Glutamatergic neuron (in vitro differentiated cells): ENCODE measurements around the gene TMEM132A. TPM values are rescaled to one million over a fixed set of nuclear protein-coding genes. Genes with fewer than 3 reads are reported as not detected.

Source experiments
- DNase-seq: peaks from one replicate; pipeline ENCODE4 v3.0.0; 2022
- H3K27ac Mint-ChIP-seq: one replicate; pipeline ENCODE4 v1.8.0; 2020; ENCODE audit warnings: mild to moderate bottlenecking, mixed read lengths, inconsistent platforms; ENCODE audit not compliant: unreplicated experiment
- H3K27me3 Mint-ChIP-seq: one replicate; pipeline ENCODE4 v1.8.0; 2020; ENCODE audit warnings: mild to moderate bottlenecking, moderate library complexity, mixed read lengths, inconsistent platforms; ENCODE audit not compliant: unreplicated experiment
- H3K36me3 Mint-ChIP-seq: one replicate; pipeline ENCODE4 v1.8.0; 2020; ENCODE audit warnings: mild to moderate bottlenecking, mixed read lengths, inconsistent platforms; ENCODE audit not compliant: unreplicated experiment
- H3K4me1 Mint-ChIP-seq: one replicate; pipeline ENCODE4 v1.8.0; 2020; ENCODE audit warnings: mild to moderate bottlenecking, low read depth, mixed read lengths, inconsistent platforms; ENCODE audit not compliant: unreplicated experiment
- H3K4me3 Mint-ChIP-seq: one replicate; pipeline ENCODE4 v1.8.0; 2020; ENCODE audit warnings: mild to moderate bottlenecking, mixed read lengths, inconsistent platforms; ENCODE audit not compliant: unreplicated experiment
- H3K9me3 Mint-ChIP-seq: one replicate; pipeline ENCODE4 v1.8.0; 2020; ENCODE audit warnings: mild to moderate bottlenecking, moderate library complexity, mixed read lengths, inconsistent platforms; ENCODE audit not compliant: unreplicated experiment
- CTCF ChIP-seq: fragments of 200-600 bp; sonication (generic); IDR thresholded peaks from one replicate; pipeline ENCODE4 v1.5.0; 2021; ENCODE audit not compliant: partially characterized antibody, unreplicated experiment
- total RNA-seq: library from RNA; stranded (reverse); fragmentation: NEBNext Ultra II Directional; extraction: Animal tissue kit (Norgen Biotek cat#: 25700); gene quantifications from one replicate; pipeline ENCODE4 v1.2.1, GENCODE V29; 2021; ENCODE audit not compliant: unreplicated experiment

Gene TMEM132A
- total RNA-seq, 1 donor from 2014 or later: 664 TPM

DNA sequence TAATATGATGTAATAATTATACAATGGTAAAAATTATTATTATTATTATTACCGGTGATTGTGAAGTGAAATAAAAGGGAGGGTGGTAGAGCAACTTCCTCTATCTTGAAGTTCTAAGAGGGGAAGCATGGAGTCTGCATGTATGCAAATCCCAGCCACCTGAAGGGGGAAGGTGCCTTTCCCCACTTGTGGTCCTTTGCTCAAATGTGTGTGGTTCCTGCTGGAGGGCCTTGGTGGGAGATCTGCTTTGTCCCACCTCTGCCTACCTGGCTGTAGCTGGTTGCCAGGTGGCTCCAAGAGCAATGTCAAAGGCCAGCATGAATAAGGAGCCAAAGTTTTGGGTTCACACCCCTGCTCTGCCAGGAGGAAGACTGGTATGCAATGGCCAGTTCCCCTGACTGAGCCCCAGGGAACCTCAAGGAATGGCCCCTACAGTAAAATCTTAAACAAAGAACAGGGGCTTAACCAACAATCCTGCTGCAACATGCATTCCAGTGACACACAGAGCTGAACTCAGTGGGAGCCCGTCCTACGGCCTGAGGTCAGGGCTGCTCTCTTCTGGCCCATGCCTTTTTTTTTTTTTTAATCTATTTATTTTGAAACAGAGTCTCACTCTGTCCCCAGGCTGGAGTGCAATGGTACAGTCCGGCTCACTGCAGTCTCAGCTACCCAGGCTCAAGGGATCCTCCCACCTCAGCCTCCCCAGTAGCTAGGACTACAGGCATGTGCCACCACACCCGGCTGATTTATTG is 8.5 kb downstream of the TMEM132A start:
- Mint-ChIP-seq H3K27ac (no peak overlapping the region), H3K9me3 (peaks cover 13% of the 10 kb centered on the region), H3K36me3 (no peaks in the 10 kb centered on the region), H3K4me1 (peaks cover 5% of the 10 kb centered on the region), H3K4me3 (no peak overlapping the region), H3K27me3 (peaks cover 7% of the 10 kb centered on the region)
- DNase-seq: no peak
- no peak for TF ChIP-seq CTCF

DNA sequence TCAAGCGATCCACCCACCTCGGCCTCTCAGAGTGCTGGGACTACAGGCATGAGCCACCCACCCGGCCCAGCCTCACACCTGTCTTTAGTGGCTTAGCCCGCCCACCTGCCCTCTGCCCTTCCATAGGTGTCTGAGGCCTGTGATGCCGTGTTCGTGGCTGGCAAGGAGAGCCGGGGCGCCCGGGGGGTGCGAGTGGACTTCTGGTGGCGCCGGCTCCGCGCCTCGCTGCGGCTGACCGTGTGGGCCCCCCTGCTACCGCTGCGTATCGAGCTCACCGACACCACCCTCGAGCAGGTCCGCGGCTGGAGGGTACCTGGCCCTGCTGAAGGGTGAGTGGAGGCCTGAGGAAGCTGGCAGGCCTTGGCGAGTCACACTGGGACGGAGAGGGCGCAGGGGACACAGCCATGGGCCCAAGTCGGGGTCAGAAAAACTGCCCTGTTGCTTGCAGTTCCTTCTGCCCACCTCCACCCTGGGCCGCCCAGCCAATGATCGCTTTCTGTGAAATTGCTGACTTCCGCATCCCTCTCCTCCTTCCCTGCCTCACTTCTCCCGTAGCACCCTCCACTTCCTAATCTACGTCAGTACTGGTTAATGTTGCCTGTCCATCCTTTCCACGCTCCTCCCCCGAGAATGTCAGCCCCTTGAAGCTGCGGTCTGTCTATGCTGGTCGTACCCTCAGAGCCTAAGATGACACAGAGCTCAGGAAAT is 9.3 kb downstream of the TMEM132A start:
- Mint-ChIP-seq H3K27me3 (peaks cover 11% of the 10 kb centered on the region), H3K4me1 (peaks cover 5% of the 10 kb centered on the region), H3K9me3 (peaks cover 16% of the 10 kb centered on the region), H3K36me3 (no peaks in the 10 kb centered on the region), H3K4me3 (no peak overlapping the region), H3K27ac (no peak overlapping the region)
- TF ChIP-seq CTCF: no peak
- no peak for DNase-seq

DNA sequence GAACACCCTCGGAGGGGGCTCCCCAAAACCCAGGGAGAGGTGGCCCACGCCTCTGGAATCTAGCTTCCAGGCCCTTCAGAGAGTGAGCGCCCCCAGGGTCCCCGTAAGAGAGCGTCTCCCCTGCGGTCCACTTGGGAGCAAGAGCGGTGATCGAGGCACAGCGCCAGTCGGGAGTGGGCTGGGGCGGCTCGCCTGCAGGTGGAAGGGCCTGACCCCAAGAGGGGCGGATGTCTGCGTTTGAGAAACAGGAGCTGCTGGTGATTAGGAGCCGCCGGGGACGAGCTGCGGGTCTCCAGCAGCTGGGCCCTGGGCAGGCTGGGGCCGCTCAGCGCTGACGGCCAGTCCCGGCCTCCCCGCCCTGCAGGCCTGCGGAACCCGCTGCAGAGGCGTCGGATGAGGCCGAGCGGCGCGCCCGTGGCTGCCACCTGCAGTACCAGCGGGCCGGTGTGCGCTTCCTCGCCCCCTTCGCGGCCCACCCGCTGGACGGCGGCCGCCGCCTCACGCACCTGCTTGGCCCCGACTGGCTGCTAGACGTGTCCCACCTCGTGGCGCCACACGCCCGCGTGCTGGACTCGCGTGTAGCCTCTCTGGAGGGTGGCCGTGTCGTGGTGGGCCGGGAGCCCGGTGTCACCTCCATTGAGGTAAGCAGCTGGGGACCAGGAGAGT is 10.0 kb downstream of the TMEM132A start:
- peaks cover 20% of the 10 kb centered on the region for H3K9me3 Mint-ChIP-seq
- peaks cover 5% of the 10 kb centered on the region for H3K4me1 Mint-ChIP-seq
- no peak for DNase-seq
- no peak overlapping the region for H3K27ac Mint-ChIP-seq
- H3K4me3 Mint-ChIP-seq: no peak overlapping the region
- H3K27me3 Mint-ChIP-seq: peaks cover 15% of the 10 kb centered on the region
- no peak for TF ChIP-seq CTCF
- H3K36me3 Mint-ChIP-seq: no peaks in the 10 kb centered on the region

GRCh38 chr11:60934790-60935605 is 10.7 kb downstream of the TMEM132A start:
- DNase-seq: no peak
- H3K27me3 Mint-ChIP-seq: peaks cover 19% of the 10 kb centered on the region
- H3K36me3 Mint-ChIP-seq: no peaks in the 10 kb centered on the region
- peaks cover 21% of the 10 kb centered on the region for H3K9me3 Mint-ChIP-seq
- H3K4me1 Mint-ChIP-seq: peaks cover 5% of the 10 kb centered on the region
- H3K27ac Mint-ChIP-seq: no peak overlapping the region
- TF ChIP-seq CTCF: no peak
- no peak overlapping the region for H3K4me3 Mint-ChIP-seq
